CD4-positive, alpha-beta T cell (primary cell): Measurements from ENCODE around the gene ABLIM1. TPM values are rescaled to one million over a fixed set of nuclear protein-coding genes. Genes with fewer than 3 reads are reported as not detected.
A peak's percentile ranks its signal among the peaks of the same experiment; 100 is the strongest.
"Not testable (repeated sequence)": the region's sequence is repeated elsewhere in the genome, so short reads cannot be mapped to it uniquely, and the experiment has no call there.

ENCODE experiments used
- ATAC-seq: fragments of 200-7000 bp; cut with Tn5 transposase; one replicate; pipeline ENCODE4 v1.10.0; 2022; ENCODE audit warnings: mild to moderate bottlenecking; ENCODE audit not compliant: poor library complexity
- CTCF ChIA-PET: fragments of 350-600 bp; sonication (Branson Sonifier 250); formaldehyde crosslinking; loops from one replicate; lab custom pipeline; 2021; ENCODE audit warnings: antibody characterized with exemption, inconsistent platforms; lab: Charles Lee
- POLR2A ChIA-PET: fragments of 350-600 bp; sonication (Branson Sonifier 250); formaldehyde crosslinking; loops from one replicate; lab custom pipeline; 2021; ENCODE audit warnings: antibody characterized with exemption, inconsistent platforms; lab: Charles Lee
- DNase-seq, 14 experiments: peaks; one replicate each; pipeline ENCODE4 v3.0.0-alpha.2; 2013 to 2020; ENCODE audit warnings: mixed read lengths in 2 of 14
- H3K27ac ChIP-seq, 2 donors: one replicate each; pipeline versions ENCODE4 v1.5.1 to v1.7.0; 2013; ENCODE audit warnings: low read length in 2 of 2, low read depth in 1 of 2, mild to moderate bottlenecking in 1 of 2
- H3K27me3 ChIP-seq, 2 experiments: 1 replicate in 1 of 2; 2 replicates in 1 of 2; pipeline versions ENCODE4 v1.6.1 to v1.7.0; 2013; ENCODE audit warnings: low read length in 2 of 2, control low read depth in 1 of 2, mild to moderate bottlenecking in 1 of 2, moderate library complexity in 1 of 2; ENCODE audit not compliant: insufficient read depth in 2 of 2, control insufficient read depth in 1 of 2
- H3K36me3 ChIP-seq: one replicate; pipeline ENCODE4 v1.6.1; 2013; ENCODE audit warnings: low read length, control low read depth; ENCODE audit not compliant: insufficient read depth
- H3K4me1 ChIP-seq: one replicate; pipeline ENCODE4 v1.6.1; 2013; ENCODE audit warnings: low read length, control low read depth; ENCODE audit not compliant: insufficient read depth
- H3K4me3 ChIP-seq: one replicate; pipeline ENCODE4 v1.5.1; 2013; ENCODE audit warnings: mild to moderate bottlenecking, low read length, moderate library complexity
- H3K9me3 ChIP-seq, 2 experiments: 1 replicate in 1 of 2; 2 replicates in 1 of 2; pipeline versions ENCODE4 v1.6.1 to v1.7.0; 2013; ENCODE audit warnings: low read length in 2 of 2, mild to moderate bottlenecking in 2 of 2, control low read depth in 1 of 2, moderate library complexity in 1 of 2; ENCODE audit not compliant: control insufficient read depth in 1 of 2, insufficient read depth in 1 of 2
- H3K27ac Mint-ChIP-seq: one replicate; pipeline ENCODE4 v1.8.0; 2020; ENCODE audit warnings: mixed read lengths
- H3K27me3 Mint-ChIP-seq: one replicate; pipeline ENCODE4 v1.8.0; 2021; ENCODE audit warnings: mixed read lengths
- H3K36me3 Mint-ChIP-seq: one replicate; pipeline ENCODE4 v1.8.0; 2021; ENCODE audit warnings: low read depth, mixed read lengths
- H3K4me1 Mint-ChIP-seq: one replicate; pipeline ENCODE4 v1.8.0; 2021; ENCODE audit warnings: low read depth, mixed read lengths
- H3K4me3 Mint-ChIP-seq: one replicate; pipeline ENCODE4 v1.8.0; 2020; ENCODE audit warnings: mild to moderate bottlenecking, mixed read lengths
- H3K9me3 Mint-ChIP-seq: one replicate; pipeline ENCODE4 v1.8.0; 2020; ENCODE audit warnings: mixed read lengths
- intact Hi-C, 2 experiments: fragments of 100-400 bp; cut with DNase I in 1 of 2; cut with micrococcal nuclease in 1 of 2; formaldehyde crosslinking; loops; one replicate each; pipeline versions ENCODE4 v1.15.1 to v1.9.0; 2023 to 2025; cut with DNase I, micrococcal nuclease
- total RNA-seq, 174 experiments: library from RNA in 2 of 174; stranded (reverse) in 2 of 174; gene quantifications; one replicate each; pipeline ENCODE4 v1.2.3 and lab custom pipeline; 2021 to 2026
- TF ChIP-seq, protein P1 (sequence below): fragments of 200-600 bp; IDR thresholded peaks from one replicate; pipeline ENCODE4 v1.8.0; 2022; ENCODE audit warnings: antibody characterized with exemption, mild to moderate bottlenecking

Gene ABLIM1
- total RNA-seq, 2 experiments from 2014 or later = 217 to 224 TPM

DNA sequence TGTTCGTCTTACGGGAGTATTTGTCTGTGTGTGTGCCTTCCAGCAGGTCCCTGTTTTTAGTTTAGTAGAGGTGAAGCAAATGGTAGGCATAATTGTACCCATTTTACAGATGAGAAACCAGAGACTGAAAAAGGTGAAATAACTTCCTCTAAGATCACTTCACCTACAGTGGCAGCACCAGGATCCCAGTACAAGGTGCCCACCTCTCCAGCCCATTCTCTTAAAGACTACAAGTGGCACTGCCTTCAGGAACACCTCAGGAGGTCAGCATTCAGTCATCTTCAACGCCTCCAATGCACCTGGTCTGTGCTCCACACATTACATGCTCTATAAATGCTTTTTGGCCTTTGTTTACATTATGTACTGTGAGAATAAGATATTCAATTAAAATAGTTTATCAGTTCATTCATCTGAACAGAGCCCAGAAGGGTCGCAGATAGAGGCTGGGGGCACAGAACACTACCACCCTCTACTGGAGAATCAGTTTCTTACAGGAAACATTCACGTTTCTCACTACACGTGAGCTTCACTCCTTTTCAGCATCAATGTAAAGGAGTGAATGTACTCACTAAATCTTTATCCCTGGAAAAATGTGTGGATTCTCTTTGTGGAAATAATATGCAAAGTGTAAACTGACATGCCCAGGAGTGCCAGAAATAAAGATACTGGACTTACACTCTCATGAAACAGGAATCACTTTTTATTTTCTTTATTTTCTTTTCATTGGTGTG, 45.5 kb upstream of the ABLIM1 start:
- intact Hi-C loops = loop anchor here (1.0 to 2.0 kb wide), 3 partner anchors 151 to 399 kb away; no protein-coding TSS in a partner anchor
- ATAC-seq = peak; percentile 80

DNA sequence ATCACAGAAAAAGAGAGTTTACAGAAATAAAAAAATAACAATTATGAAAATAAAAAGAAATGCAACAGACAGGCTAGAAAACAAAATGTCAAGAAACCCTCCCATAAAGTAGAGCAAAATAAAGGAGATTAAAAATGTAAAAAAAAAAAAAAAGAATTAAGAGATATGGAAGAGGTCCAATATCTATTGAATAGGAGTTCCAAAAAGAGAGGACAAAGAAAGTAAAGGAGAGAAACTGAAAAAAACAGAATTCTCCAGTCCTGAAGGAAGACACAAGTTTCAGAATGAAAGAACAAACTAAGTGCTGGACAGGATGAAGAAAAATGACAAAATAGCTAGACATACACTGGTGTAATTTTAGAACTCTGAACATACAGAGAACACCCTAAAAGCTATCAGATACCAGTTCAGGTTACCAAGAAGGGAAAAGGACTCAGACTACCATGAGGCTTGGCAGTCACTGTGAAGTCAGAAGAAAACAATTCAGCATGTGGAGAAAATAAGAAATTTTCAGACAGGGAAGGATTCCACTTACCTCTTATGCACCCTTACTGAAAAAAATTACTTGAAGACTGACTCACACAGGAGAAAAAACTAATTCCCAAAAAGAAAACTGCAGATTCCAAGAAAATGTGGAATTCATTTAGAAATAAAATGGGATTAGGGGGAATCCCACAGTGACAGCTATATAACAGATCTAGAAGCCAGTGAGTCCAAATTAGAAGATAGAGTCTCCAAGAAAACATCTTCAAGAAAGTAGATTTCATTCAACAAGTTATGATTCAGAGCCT, 40.4 kb upstream of the ABLIM1 start:
- intact Hi-C loops = no loop called here
- Histone ChIP-seq H3K9me3 (peaks cover 0 to 4% of the 10 kb centered on the region in 2 experiments), H3K27ac (no peak overlapping the region), H3K4me3 (no peak overlapping the region), H3K27me3 (peaks cover 0 to 7% of the 10 kb centered on the region in 2 experiments), H3K36me3 (no peaks in the 10 kb centered on the region), H3K4me1 (peaks cover 6% of the 10 kb centered on the region)
- Mint-ChIP-seq H3K36me3 (no peaks in the 10 kb centered on the region), H3K27ac (no peak overlapping the region), H3K27me3 (peaks cover 14% of the 10 kb centered on the region), H3K9me3 (no peaks in the 10 kb centered on the region), H3K4me1 (peaks cover 11% of the 10 kb centered on the region), H3K4me3 (no peak overlapping the region)
- ChIA-PET CTCF (interaction anchor here (0.7 kb wide), 1 partner anchor 236 kb away, joined by 3 read pairs; no protein-coding TSS in a partner anchor), POLR2A (interaction anchor here (0.7 kb wide), 1 partner anchor 48 kb away, joined by 3 read pairs; no protein-coding TSS in a partner anchor)
- TF ChIP-seq, protein P1, sequence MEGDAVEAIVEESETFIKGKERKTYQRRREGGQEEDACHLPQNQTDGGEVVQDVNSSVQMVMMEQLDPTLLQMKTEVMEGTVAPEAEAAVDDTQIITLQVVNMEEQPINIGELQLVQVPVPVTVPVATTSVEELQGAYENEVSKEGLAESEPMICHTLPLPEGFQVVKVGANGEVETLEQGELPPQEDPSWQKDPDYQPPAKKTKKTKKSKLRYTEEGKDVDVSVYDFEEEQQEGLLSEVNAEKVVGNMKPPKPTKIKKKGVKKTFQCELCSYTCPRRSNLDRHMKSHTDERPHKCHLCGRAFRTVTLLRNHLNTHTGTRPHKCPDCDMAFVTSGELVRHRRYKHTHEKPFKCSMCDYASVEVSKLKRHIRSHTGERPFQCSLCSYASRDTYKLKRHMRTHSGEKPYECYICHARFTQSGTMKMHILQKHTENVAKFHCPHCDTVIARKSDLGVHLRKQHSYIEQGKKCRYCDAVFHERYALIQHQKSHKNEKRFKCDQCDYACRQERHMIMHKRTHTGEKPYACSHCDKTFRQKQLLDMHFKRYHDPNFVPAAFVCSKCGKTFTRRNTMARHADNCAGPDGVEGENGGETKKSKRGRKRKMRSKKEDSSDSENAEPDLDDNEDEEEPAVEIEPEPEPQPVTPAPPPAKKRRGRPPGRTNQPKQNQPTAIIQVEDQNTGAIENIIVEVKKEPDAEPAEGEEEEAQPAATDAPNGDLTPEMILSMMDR = no peak
- DNase-seq (no peak), ATAC-seq (no peak)

More for the DNA sequence above, 45.5 kb upstream of the ABLIM1 start:
- H3K4me1 ChIP-seq = no peaks in the 10 kb centered on the region
- ChIA-PET POLR2A (interaction anchor here (0.8 kb wide), 1 partner anchor 232 kb away, joined by 3 read pairs; no protein-coding TSS in a partner anchor), CTCF (interaction anchor here (0.7 to 0.9 kb wide), 2 partner anchors 232 to 233 kb away, joined by 3 to 4 read pairs; no protein-coding TSS in a partner anchor)
- H3K36me3 ChIP-seq = no peaks in the 10 kb centered on the region
- Mint-ChIP-seq H3K4me3 (no peak overlapping the region), H3K9me3 (no peaks in the 10 kb centered on the region), H3K27ac (no peak overlapping the region), H3K27me3 (peaks cover 7% of the 10 kb centered on the region), H3K36me3 (no peaks in the 10 kb centered on the region), H3K4me1 (no peaks in the 10 kb centered on the region)
- no peak overlapping the region for H3K27ac ChIP-seq
- H3K27me3 ChIP-seq = no peaks in the 10 kb centered on the region
- TF ChIP-seq, protein P1 = peak; percentile 67
- H3K4me3 ChIP-seq = no peak overlapping the region
- peak in 7 of 14 experiments; percentile 3 to 53 (median 30) for DNase-seq
- no peaks in the 10 kb centered on the region for H3K9me3 ChIP-seq

DNA sequence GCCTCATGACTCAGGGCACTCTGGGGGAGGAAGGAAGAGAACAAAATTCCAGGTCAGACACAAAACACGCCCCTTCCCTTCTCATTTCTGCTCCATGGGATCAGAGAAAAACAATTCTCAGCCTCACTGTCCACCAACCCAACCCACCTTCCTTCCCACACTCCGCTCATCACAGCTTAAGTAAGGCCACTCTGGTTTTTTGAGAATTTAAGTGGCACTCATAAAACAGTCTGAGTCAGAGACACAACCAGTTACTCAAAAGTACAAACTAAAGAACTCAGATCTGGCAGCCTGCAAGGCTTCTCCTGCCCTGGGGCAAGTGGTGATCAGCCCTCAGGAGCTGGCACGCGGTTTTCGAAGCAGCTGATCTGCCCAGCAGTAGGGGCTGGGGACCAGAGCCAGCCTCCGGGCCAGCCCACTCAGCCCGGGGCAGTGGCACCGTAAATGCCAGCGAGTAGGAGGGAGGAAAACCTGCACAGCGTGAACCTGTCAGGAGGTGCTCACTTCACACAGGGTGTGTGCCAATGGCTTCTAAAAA, 39.1 kb upstream of the ABLIM1 start:
- no peaks in the 10 kb centered on the region for H3K36me3 Mint-ChIP-seq
- Histone ChIP-seq H3K27me3 (peaks cover 0 to 7% of the 10 kb centered on the region in 2 experiments), H3K4me1 (peaks cover 6% of the 10 kb centered on the region), H3K36me3 (no peaks in the 10 kb centered on the region), H3K9me3 (peaks cover 0 to 4% of the 10 kb centered on the region in 2 experiments), H3K4me3 (no peak overlapping the region), H3K27ac (no peak overlapping the region)
- no peak for DNase-seq
- no peak overlapping the region for H3K27ac Mint-ChIP-seq
- ChIA-PET CTCF (interaction anchor here (1.5 kb wide), 1 partner anchor 393 kb away, joined by 3 read pairs; no protein-coding TSS in a partner anchor), POLR2A (no interaction called here)
- no peak for ATAC-seq
- no peaks in the 10 kb centered on the region for H3K9me3 Mint-ChIP-seq
- peaks cover 11% of the 10 kb centered on the region for H3K4me1 Mint-ChIP-seq
- TF ChIP-seq, protein P1 = no peak
- intact Hi-C loops = no loop called here
- H3K27me3 Mint-ChIP-seq = peaks cover 14% of the 10 kb centered on the region
- H3K4me3 Mint-ChIP-seq = no peak overlapping the region

DNA sequence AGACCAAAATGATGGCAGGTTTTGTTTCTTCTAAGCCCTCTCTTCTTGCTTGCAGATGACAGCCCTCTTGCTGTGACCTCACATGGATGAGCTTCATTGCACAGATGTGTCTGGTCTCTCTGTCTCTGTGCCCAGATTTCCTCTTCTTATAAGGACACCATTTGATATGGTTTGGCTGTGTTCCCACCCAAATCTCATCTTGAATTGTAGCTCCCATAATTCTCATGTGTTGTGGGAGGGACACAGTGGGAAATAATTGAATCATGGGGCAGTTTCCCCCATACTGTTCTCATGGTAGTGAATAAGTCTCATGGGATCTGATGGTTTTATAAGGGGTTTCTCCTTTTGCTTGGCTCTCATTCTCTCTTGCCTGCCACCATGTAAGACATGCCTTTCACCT, 38.2 kb upstream of the ABLIM1 start:
- ATAC-seq, H3K27me3 ChIP-seq, H3K27ac Mint-ChIP-seq, intact Hi-C loops, POLR2A ChIA-PET, H3K9me3 Mint-ChIP-seq, H3K36me3 ChIP-seq, H3K4me3 ChIP-seq, H3K9me3 ChIP-seq, H3K4me3 Mint-ChIP-seq, DNase-seq, CTCF ChIA-PET, H3K36me3 Mint-ChIP-seq, H3K4me1 ChIP-seq, H3K27ac ChIP-seq: not testable (repeated sequence)
- peaks cover 14% of the 10 kb centered on the region for H3K27me3 Mint-ChIP-seq
- H3K4me1 Mint-ChIP-seq = peaks cover 11% of the 10 kb centered on the region
